HAP-1 (cell line): ENCODE data around the gene CBFA2T2.
"Not testable (repeated sequence)": the region's sequence is repeated elsewhere in the genome, so short reads cannot be mapped to it uniquely, and the experiment has no call there.

ENCODE experiments used
- DNase-seq, 2 experiments: peaks; one replicate each; pipeline ENCODE4 v3.0.0-alpha.2; 2016 to 2020; ENCODE audit warnings: low spot score in 2 of 2
- H3K27me3 ChIP-seq: fragments of 250-450 bp; sonication (Bioruptor Pico); 2 replicates; pipeline ENCODE4 v1.5.1; 2020; ENCODE audit warnings: low read depth, mild to moderate bottlenecking, moderate library complexity
- H3K36me3 ChIP-seq: fragments of 250-450 bp; sonication (Bioruptor Pico); replicated peaks from 2 replicates; pipeline ENCODE4 v1.5.1; 2020; ENCODE audit warnings: mild to moderate bottlenecking
- H3K4me1 ChIP-seq: fragments of 250-450 bp; sonication (Bioruptor Pico); 2 replicates; pipeline ENCODE4 v1.5.1; 2020; ENCODE audit warnings: mild to moderate bottlenecking
- H3K4me3 ChIP-seq: fragments of 250-450 bp; sonication (Bioruptor Pico); 2 replicates; pipeline ENCODE4 v1.5.1; 2020; ENCODE audit warnings: mild to moderate bottlenecking, moderate library complexity
- H3K9me3 ChIP-seq: fragments of 250-450 bp; sonication (Bioruptor Pico); 2 replicates; pipeline ENCODE4 v1.5.1; 2020; ENCODE audit warnings: mild to moderate bottlenecking, moderate library complexity
- in situ Hi-C: fragments of 300-500 bp; cut with MboI; formaldehyde crosslinking; loops from 3 replicates; pipeline ENCODE4 v1.14.3; 2020; ENCODE audit warnings: low sequenced_read_pairs, inconsistent platforms, mixed read lengths

The CBFA2T2 gene

GRCh38 chr20:33490023-33490933 lies at the start of gene CBFA2T2:
CBFA2T2 (plus strand) TSS chr20:33490096; CDS start chr20:33490268, 172 bp downstream.
- Histone ChIP-seq H3K9me3 (no peaks in the 10 kb centered on the region; the same call in 1 of the 2 replicates), H3K4me3 (peak within 1 kb of the TSS; percentile 80), H3K36me3 (no peaks in the 10 kb centered on the region), H3K27me3 (no peaks in the 10 kb centered on the region), H3K4me1 (peaks cover 13% of the 10 kb centered on the region)
- DNase-seq: no peak
- in situ Hi-C loops: no loop called here

- H3K27me3 ChIP-seq, H3K4me3 ChIP-seq, in situ Hi-C loops, H3K36me3 ChIP-seq, H3K9me3 ChIP-seq, H3K4me1 ChIP-seq, DNase-seq: not testable (repeated sequence)
These were observed 49.3 kb upstream of the CBFA2T2 start for GRCh38 chr20:33440562-33440961.

- DNase-seq: peak in 1 of 2 experiments; percentile 22
- H3K9me3 ChIP-seq: no peaks in the 10 kb centered on the region
- no peak overlapping the region for H3K4me3 ChIP-seq
- no peaks in the 10 kb centered on the region for H3K36me3 ChIP-seq
- no peaks in the 10 kb centered on the region for H3K27me3 ChIP-seq
- in situ Hi-C loops: no loop called here
- H3K4me1 ChIP-seq: peaks cover 7% of the 10 kb centered on the region
These were observed 48.5 kb upstream of the CBFA2T2 start for GRCh38 chr20:33441142-33441955.

GRCh38 chr20:33442136-33443005 lies 47.5 kb upstream of the CBFA2T2 start:
- H3K27me3 ChIP-seq: no peaks in the 10 kb centered on the region
- DNase-seq: no peak
- no peaks in the 10 kb centered on the region for H3K36me3 ChIP-seq
- H3K4me3 ChIP-seq: peak overlapping the region; percentile 37
- in situ Hi-C loops: no loop called here
- H3K9me3 ChIP-seq: no peaks in the 10 kb centered on the region
- H3K4me1 ChIP-seq: peaks cover 7% of the 10 kb centered on the region

GRCh38 chr20:33443006-33443511 lies 46.8 kb upstream of the CBFA2T2 start:
- DNase-seq: peak in 1 of 2 experiments; percentile 38
- no peaks in the 10 kb centered on the region for H3K36me3 ChIP-seq
- in situ Hi-C loops: no loop called here
- H3K9me3 ChIP-seq: no peaks in the 10 kb centered on the region
- no peaks in the 10 kb centered on the region for H3K27me3 ChIP-seq
- H3K4me1 ChIP-seq: peaks cover 7% of the 10 kb centered on the region
- H3K4me3 ChIP-seq: peak overlapping the region; percentile 37

GRCh38 chr20:33443512-33444239 lies 46.2 kb upstream of the CBFA2T2 start, which contains the start of gene SNTA1:
SNTA1 (minus strand) TSS chr20:33443763; CDS start chr20:33443620, 143 bp downstream.
- Histone ChIP-seq H3K4me1 (peaks cover 7% of the 10 kb centered on the region), H3K36me3 (no peaks in the 10 kb centered on the region), H3K27me3 (no peaks in the 10 kb centered on the region), H3K4me3 (peak within 1 kb of the TSS; percentile 37), H3K9me3 (no peaks in the 10 kb centered on the region)
- peak; percentile 92 to 99 for DNase-seq
- in situ Hi-C loops: no loop called here

- Histone ChIP-seq H3K27me3 (no peaks in the 10 kb centered on the region), H3K9me3 (no peaks in the 10 kb centered on the region), H3K4me1 (peaks cover 7% of the 10 kb centered on the region), H3K36me3 (no peaks in the 10 kb centered on the region), H3K4me3 (no peak overlapping the region; the same call in 1 of the 2 replicates)
- DNase-seq: no peak
- in situ Hi-C loops: no loop called here
These were observed 44.9 kb upstream of the CBFA2T2 start for GRCh38 chr20:33444797-33445560.

- no peaks in the 10 kb centered on the region for H3K27me3 ChIP-seq
- DNase-seq: no peak
- in situ Hi-C loops: no loop called here
- no peaks in the 10 kb centered on the region for H3K9me3 ChIP-seq
- no peak overlapping the region for H3K4me3 ChIP-seq
- no peaks in the 10 kb centered on the region for H3K36me3 ChIP-seq
- peaks cover 7% of the 10 kb centered on the region for H3K4me1 ChIP-seq
These were observed 43.8 kb upstream of the CBFA2T2 start for GRCh38 chr20:33445881-33446625.

- no peaks in the 10 kb centered on the region for H3K4me1 ChIP-seq
- H3K4me3 ChIP-seq: no peak overlapping the region
- no peaks in the 10 kb centered on the region for H3K36me3 ChIP-seq
- H3K27me3 ChIP-seq: no peaks in the 10 kb centered on the region
- in situ Hi-C loops: no loop called here
- no peak for DNase-seq
- no peaks in the 10 kb centered on the region for H3K9me3 ChIP-seq
These were observed 39.0 kb upstream of the CBFA2T2 start for GRCh38 chr20:33450867-33451266.

GRCh38 chr20:33456916-33457642 lies 32.8 kb upstream of the CBFA2T2 start:
- H3K27me3 ChIP-seq, in situ Hi-C loops, H3K36me3 ChIP-seq, H3K9me3 ChIP-seq, H3K4me1 ChIP-seq, H3K4me3 ChIP-seq: not testable (repeated sequence)
- peak; percentile 73 to 92 for DNase-seq

- Histone ChIP-seq H3K27me3 (no peaks in the 10 kb centered on the region), H3K36me3 (no peaks in the 10 kb centered on the region), H3K9me3 (no peaks in the 10 kb centered on the region), H3K4me1 (no peaks in the 10 kb centered on the region), H3K4me3 (no peak overlapping the region)
- in situ Hi-C loops: no loop called here
- DNase-seq: no peak
These were observed 30.3 kb upstream of the CBFA2T2 start for GRCh38 chr20:33459599-33459998.
